HEK293T (cell line): ENCODE results near the gene DYNC1I1.

ENCODE experiments used
- ARNT ChIP-seq: fragments of 450-650 bp; IDR thresholded peaks from 2 replicates; pipeline ENCODE4 v1.6.1; 2017; ENCODE audit warnings: mild to moderate bottlenecking
- BHLHE40 ChIP-seq: fragments of 450-650 bp; IDR thresholded peaks from 2 replicates; pipeline ENCODE4 v1.6.1; 2016; ENCODE audit warnings: mild to moderate bottlenecking, moderate library complexity, borderline replicate concordance
- ELF4 ChIP-seq: fragments of 450-650 bp; IDR thresholded peaks from 2 replicates; pipeline ENCODE4 v1.6.1; 2017; ENCODE audit warnings: antibody characterized with exemption
- FOXK2 ChIP-seq: fragments of 450-650 bp; IDR thresholded peaks from 2 replicates; pipeline ENCODE4 v1.6.1; 2016; ENCODE audit warnings: mild to moderate bottlenecking
- FOXM1 ChIP-seq: fragments of 450-650 bp; IDR thresholded peaks from 2 replicates; pipeline ENCODE4 v1.6.1; 2017; ENCODE audit warnings: mild to moderate bottlenecking, borderline replicate concordance
- HDGF ChIP-seq: fragments of 450-650 bp; IDR thresholded peaks from 2 replicates; pipeline ENCODE4 v1.6.1; 2017; ENCODE audit warnings: antibody characterized with exemption, borderline replicate concordance
- L3MBTL2 ChIP-seq: fragments of 450-650 bp; conservative IDR thresholded peaks from 2 replicates; pipeline ENCODE4 v1.6.1; 2016; ENCODE audit warnings: mild to moderate bottlenecking
- LEF1 ChIP-seq: fragments of 450-650 bp; IDR thresholded peaks from 2 replicates; pipeline ENCODE4 v1.6.1; 2017; ENCODE audit warnings: mild to moderate bottlenecking, borderline replicate concordance
- NFRKB ChIP-seq: fragments of 450-650 bp; IDR thresholded peaks from 2 replicates; pipeline ENCODE4 v1.6.1; 2016; ENCODE audit warnings: mild to moderate bottlenecking, moderate library complexity
- PKNOX1 ChIP-seq: fragments of 450-650 bp; IDR thresholded peaks from 2 replicates; pipeline ENCODE4 v1.6.1; 2016
- SP1 ChIP-seq: fragments of 450-650 bp; IDR thresholded peaks from 2 replicates; pipeline ENCODE4 v1.6.1; 2017
- SUZ12 ChIP-seq: fragments of 450-650 bp; IDR thresholded peaks from 2 replicates; pipeline ENCODE4 v1.6.1; 2016; ENCODE audit warnings: mild to moderate bottlenecking
- TARDBP ChIP-seq: fragments of 450-650 bp; IDR thresholded peaks from 2 replicates; pipeline ENCODE4 v1.6.1; 2016

- no peak for TF ChIP-seq SUZ12
- TF ChIP-seq ELF4: no peak
- no peak for TF ChIP-seq LEF1
- TF ChIP-seq L3MBTL2: no peak
- no peak for TF ChIP-seq TARDBP
- TF ChIP-seq ARNT: no peak
- TF ChIP-seq BHLHE40: no peak
- TF ChIP-seq SP1: no peak
- TF ChIP-seq FOXK2: no peak
- TF ChIP-seq FOXM1: no peak
- no peak for TF ChIP-seq PKNOX1
- no peak for TF ChIP-seq HDGF
- TF ChIP-seq NFRKB: no peak
These were observed 286.7 kb downstream of the DYNC1I1 start for GRCh38 chr7:96059075-96059474.
